ENCODE results near the gene RFTN1. TPM values are rescaled to one million over a fixed set of nuclear protein-coding genes. Genes with fewer than 3 reads are reported as not detected.

Gene RFTN1
- total and polyA plus RNA-seq, 4 donors = 33.8 to 82.5 (median 53.4) TPM

- H3K9ac ChIP-seq (ENCODE audit: insufficient read depth in 1 of 2, low read length in 2 of 2) = no peak overlapping the region
- TF ChIP-seq CTCF (IDR thresholded peaks at IDR 0.05; ENCODE audit: control extremely low read depth, extremely low read depth) = no peak
- no peak for ATAC-seq (ENCODE audit: insufficient read depth, low FRiP score)
These were observed 3.5 kb downstream of the RFTN1 start for GRCh38 chr3:16509721-16510619.

GRCh38 chr3:16508591-16508995 lies 4.9 kb downstream of the RFTN1 start:
- Histone ChIP-seq H3K27ac (ENCODE audit: low read depth in 1 of 2, low read length in 1 of 2) (no peak overlapping the region), H3K4me1 (ENCODE audit: control insufficient read depth in 5 of 5, insufficient read depth in 5 of 5, low read length in 5 of 5) (peaks cover 0 to 32% (median 22%) of the 10 kb centered on the region in 5 donors), H3K9me3 (ENCODE audit: control insufficient read depth in 4 of 4, insufficient read depth in 3 of 4, low read length in 3 of 4) (no peaks in the 10 kb centered on the region), H3K9ac (ENCODE audit: insufficient read depth in 1 of 2, low read length in 2 of 2) (no peak overlapping the region), H3K4me3 (no peak overlapping the region), H3K36me3 (ENCODE audit: control insufficient read depth in 4 of 4, insufficient read depth in 4 of 4, low read length in 4 of 4) (peaks cover 0 to 3% (median 1%) of the 10 kb centered on the region in 4 donors), H3K27me3 (ENCODE audit: control insufficient read depth in 3 of 3, insufficient read depth in 3 of 3, low read length in 2 of 3) (no peaks in the 10 kb centered on the region)
- ATAC-seq (ENCODE audit: insufficient read depth, low FRiP score) (no peak), DNase-seq (peak in 1 of 3 donors; percentile 7)
- no peak for TF ChIP-seq CTCF (IDR thresholded peaks at IDR 0.05; ENCODE audit: control extremely low read depth, extremely low read depth)
- WGBS, 2 donors = 42 to 46% methylated on average over 6 of the region's 6 CpGs

More at GRCh38 chr3:16509721-16510619, 3.5 kb downstream of the RFTN1 start:
- Histone ChIP-seq H3K36me3 (ENCODE audit: control insufficient read depth in 4 of 4, insufficient read depth in 4 of 4, low read length in 4 of 4) (peaks cover 0 to 3% (median 1%) of the 10 kb centered on the region in 4 donors), H3K9me3 (ENCODE audit: control insufficient read depth in 4 of 4, insufficient read depth in 3 of 4, low read length in 3 of 4) (no peaks in the 10 kb centered on the region), H3K27me3 (ENCODE audit: control insufficient read depth in 3 of 3, insufficient read depth in 3 of 3, low read length in 2 of 3) (no peaks in the 10 kb centered on the region), H3K27ac (ENCODE audit: low read depth in 1 of 2, low read length in 1 of 2) (peak overlapping the region in 1 of 2 donors; percentile 42), H3K4me1 (ENCODE audit: control insufficient read depth in 5 of 5, insufficient read depth in 5 of 5, low read length in 5 of 5) (peaks cover 0 to 37% (median 20%) of the 10 kb centered on the region in 5 donors), H3K4me3 (no peak overlapping the region)
- 56 to 82% methylated on average over 10 of the region's 10 CpGs for WGBS, 2 donors
- DNase-seq = peak in 1 of 3 donors; percentile 7

- Histone ChIP-seq H3K27ac (ENCODE audit: low read depth in 1 of 2, low read length in 1 of 2) (no peak overlapping the region), H3K9me3 (ENCODE audit: control insufficient read depth in 4 of 4, insufficient read depth in 3 of 4, low read length in 3 of 4) (no peaks in the 10 kb centered on the region), H3K4me3 (no peak overlapping the region), H3K9ac (ENCODE audit: insufficient read depth in 1 of 2, low read length in 2 of 2) (no peak overlapping the region), H3K4me1 (ENCODE audit: control insufficient read depth in 5 of 5, insufficient read depth in 5 of 5, low read length in 5 of 5) (peaks cover 0 to 32% (median 23%) of the 10 kb centered on the region in 5 donors), H3K36me3 (ENCODE audit: control insufficient read depth in 4 of 4, insufficient read depth in 4 of 4, low read length in 4 of 4) (peaks cover 0 to 3% (median 1%) of the 10 kb centered on the region in 4 donors), H3K27me3 (ENCODE audit: control insufficient read depth in 3 of 3, insufficient read depth in 3 of 3, low read length in 2 of 3) (no peaks in the 10 kb centered on the region)
- WGBS, 2 donors = 67 to 68% methylated on average over 4 of the region's 4 CpGs
- DNase-seq = peak in 2 of 3 donors; percentile 21 to 25
- ATAC-seq (ENCODE audit: insufficient read depth, low FRiP score) = no peak
- TF ChIP-seq CTCF (IDR thresholded peaks at IDR 0.05; ENCODE audit: control extremely low read depth, extremely low read depth) = no peak
These were observed 5.3 kb downstream of the RFTN1 start for GRCh38 chr3:16508243-16508578.
